H9 (cell line): ENCODE measurements around the gene DLX1. TPM values are rescaled to one million over a fixed set of nuclear protein-coding genes. Genes with fewer than 3 reads are reported as not detected.

ENCODE experiments used
- DNase-seq: peaks from one replicate; pipeline ENCODE4 v3.0.0-alpha.2; 2017
- H2AFZ ChIP-seq: one replicate; pipeline ENCODE4 v1.6.1; 2013; ENCODE audit warnings: mild to moderate bottlenecking, low read length, control low read depth, moderate library complexity
- H2AK5ac ChIP-seq: 2 replicates; pipeline ENCODE4 v1.6.1; 2013; ENCODE audit warnings: low read length, control low read depth, mixed read lengths; ENCODE audit not compliant: insufficient read length
- H2BK120ac ChIP-seq: one replicate; pipeline ENCODE4 v1.6.1; 2013; ENCODE audit warnings: low read depth, mild to moderate bottlenecking, low read length, control low read depth, inconsistent platforms; ENCODE audit not compliant: poor library complexity, severe bottlenecking
- H2BK12ac ChIP-seq: 2 replicates; pipeline ENCODE4 v1.6.1; 2013; ENCODE audit warnings: low read length, control low read depth, mixed read lengths, low read depth; ENCODE audit not compliant: insufficient read length
- H2BK15ac ChIP-seq: 2 replicates; pipeline ENCODE4 v1.6.1; 2013; ENCODE audit warnings: low read depth, low read length, control low read depth
- H2BK20ac ChIP-seq: one replicate; pipeline ENCODE4 v1.6.1; 2013; ENCODE audit warnings: low read depth, mild to moderate bottlenecking, low read length, control low read depth, inconsistent platforms; ENCODE audit not compliant: poor library complexity, severe bottlenecking
- H2BK5ac ChIP-seq: 2 replicates; pipeline ENCODE4 v1.6.1; 2013; ENCODE audit warnings: low read length, control low read depth, mixed read lengths; ENCODE audit not compliant: insufficient read length
- H3K14ac ChIP-seq: 2 replicates; pipeline ENCODE4 v1.6.1; 2013; ENCODE audit warnings: low read length, control low read depth; ENCODE audit not compliant: insufficient read depth
- H3K18ac ChIP-seq: 2 replicates; pipeline ENCODE4 v1.6.1; 2013; ENCODE audit warnings: low read depth, mild to moderate bottlenecking, mixed read lengths, low read length, control low read depth; ENCODE audit not compliant: insufficient read length
- H3K23ac ChIP-seq: 2 replicates; pipeline ENCODE4 v1.6.1; 2013; ENCODE audit warnings: low read length, control low read depth, mixed read lengths, low read depth; ENCODE audit not compliant: insufficient read length
- H3K23me2 ChIP-seq: 2 replicates; pipeline ENCODE4 v1.6.1; 2013; ENCODE audit warnings: low read depth, mild to moderate bottlenecking, mixed read lengths, low read length, control low read depth; ENCODE audit not compliant: insufficient read length, poor library complexity, severe bottlenecking
- H3K27ac ChIP-seq: 2 replicates; pipeline ENCODE4 v1.5.1; 2013; ENCODE audit warnings: low read length, control low read depth, mixed read lengths, low read depth; ENCODE audit not compliant: insufficient read length
- H3K27me3 ChIP-seq: 2 replicates; pipeline ENCODE4 v1.6.1; 2013; ENCODE audit warnings: low read length, control low read depth, inconsistent platforms; ENCODE audit not compliant: insufficient read depth
- H3K4ac ChIP-seq: 2 replicates; pipeline ENCODE4 v1.6.1; 2013; ENCODE audit warnings: low read depth, mild to moderate bottlenecking, control low read depth, inconsistent platforms, low read length, moderate library complexity
- H3K4me1 ChIP-seq: 2 replicates; pipeline ENCODE4 v1.6.1; 2013; ENCODE audit warnings: low read length, control low read depth, inconsistent platforms; ENCODE audit not compliant: insufficient read depth
- H3K4me2 ChIP-seq: 2 replicates; pipeline ENCODE4 v1.6.1; 2013; ENCODE audit warnings: low read length, control low read depth, mixed read lengths; ENCODE audit not compliant: insufficient read length, insufficient read depth
- H3K56ac ChIP-seq: 2 replicates; pipeline ENCODE4 v1.6.1; 2013; ENCODE audit warnings: low read depth, mild to moderate bottlenecking, mixed read lengths, low read length, control low read depth; ENCODE audit not compliant: insufficient read length
- H3K79me1 ChIP-seq: 2 replicates; pipeline ENCODE4 v1.6.1; 2013; ENCODE audit warnings: low read depth, mild to moderate bottlenecking, moderate library complexity, low read length, control low read depth, inconsistent platforms; ENCODE audit not compliant: insufficient read depth, poor library complexity, severe bottlenecking
- H3K79me2 ChIP-seq: 2 replicates; pipeline ENCODE4 v1.6.1; 2013; ENCODE audit warnings: low read length, control low read depth, inconsistent platforms; ENCODE audit not compliant: insufficient read depth
- H3K9ac ChIP-seq: 2 replicates; pipeline ENCODE4 v1.6.1; 2013; ENCODE audit warnings: low read length, control low read depth, mixed read lengths; ENCODE audit not compliant: insufficient read length; ENCODE audit errors: extremely low read depth
- H3K9me3 ChIP-seq: one replicate; pipeline ENCODE4 v1.6.1; 2013; ENCODE audit warnings: low read depth, low read length, inconsistent platforms; ENCODE audit not compliant: control insufficient read depth
- H3T11ph ChIP-seq: one replicate; pipeline ENCODE4 v1.6.1; 2013; ENCODE audit warnings: mild to moderate bottlenecking, low read length, control low read depth, inconsistent platforms
- H4K20me1 ChIP-seq: one replicate; pipeline ENCODE4 v1.6.1; 2013; ENCODE audit not compliant: control insufficient read depth, insufficient read length, insufficient read depth
- H4K5ac ChIP-seq: 2 replicates; pipeline ENCODE4 v1.6.1; 2013; ENCODE audit warnings: low read depth, mild to moderate bottlenecking, mixed read lengths, low read length, control low read depth; ENCODE audit not compliant: insufficient read length
- H4K8ac ChIP-seq: replicated peaks from 2 replicates; pipeline ENCODE4 v1.6.1; 2013; ENCODE audit warnings: low read length, control low read depth, mixed read lengths, low read depth; ENCODE audit not compliant: insufficient read length
- H4K91ac ChIP-seq: 2 replicates; pipeline ENCODE4 v1.6.1; 2013; ENCODE audit warnings: low read depth, mild to moderate bottlenecking, moderate library complexity, mixed read lengths, low read length, control low read depth; ENCODE audit not compliant: insufficient read length
- H3K27ac Mint-ChIP-seq, 3 experiments: 2 replicates in 2 of 3; 3 replicates in 1 of 3; pipeline ENCODE4 v1.8.0; 2020 to 2021; ENCODE audit warnings: mixed read lengths in 3 of 3, mild to moderate bottlenecking in 1 of 3, moderate library complexity in 1 of 3
- H3K27me3 Mint-ChIP-seq: 2 replicates; pipeline ENCODE4 v1.8.0; 2021; ENCODE audit warnings: low read depth, mild to moderate bottlenecking, moderate library complexity, mixed read lengths
- H3K36me3 Mint-ChIP-seq, 3 experiments: 2 replicates in 2 of 3; 3 replicates in 1 of 3; pipeline ENCODE4 v1.8.0; 2020 to 2021; ENCODE audit warnings: low read depth in 3 of 3, mixed read lengths in 3 of 3; ENCODE audit not compliant: insufficient read depth in 1 of 3
- H3K4me1 Mint-ChIP-seq, 2 experiments: 2 replicates each; pipeline ENCODE4 v1.8.0; 2020; ENCODE audit warnings: mixed read lengths in 2 of 2
- H3K4me3 Mint-ChIP-seq, 2 experiments: 2 replicates in 1 of 2; 3 replicates in 1 of 2; pipeline ENCODE4 v1.8.0; 2020 to 2021; ENCODE audit warnings: mild to moderate bottlenecking in 2 of 2, mixed read lengths in 2 of 2, moderate library complexity in 1 of 2
- H3K9me3 Mint-ChIP-seq, 2 experiments: 2 replicates in 1 of 2; 3 replicates in 1 of 2; pipeline ENCODE4 v1.8.0; 2020; ENCODE audit warnings: mild to moderate bottlenecking in 2 of 2, mixed read lengths in 2 of 2, moderate library complexity in 1 of 2
- CTCF ChIP-seq: fragments of 200-600 bp; sonication (generic); conservative IDR thresholded peaks from 3 replicates; pipeline ENCODE4 v1.8.0; 2021; ENCODE audit warnings: antibody characterized with exemption, mild to moderate bottlenecking
- WGBS: extraction: QIAGEN DNeasy Blood & Tissue Kit; methylation state at CpG from one replicate; pipeline ENCODE4 v1.1.7; 2013; ENCODE audit warnings: missing lambda C conversion rate, low lambda C conversion rate, mixed read lengths; ENCODE audit not compliant: insufficient read length; ENCODE audit errors: extremely low coverage; 5-methylcytosine and 5-hydroxymethylcytosine counted together
- total RNA-seq: library from RNA; stranded (reverse); gene quantifications from 2 replicates; pipeline ENCODE4 v1.2.1, GENCODE V29; 2021

The DLX1 gene
- total RNA-seq, 1 experiment from 2014 or later = not detected

- H3K4ac ChIP-seq = no peak overlapping the region
- no peaks in the 10 kb centered on the region for H3K79me2 ChIP-seq
- H4K8ac ChIP-seq = no peak overlapping the region
- no peak overlapping the region for H2BK12ac ChIP-seq
- H3K79me1 ChIP-seq = no peaks in the 10 kb centered on the region
- Mint-ChIP-seq H3K27ac (no peak overlapping the region), H3K9me3 (peaks cover 4 to 6% of the 10 kb centered on the region in 2 experiments; a peak in 3 of 5 replicates), H3K4me1 (peaks cover 36 to 55% of the 10 kb centered on the region in 2 experiments), H3K36me3 (peaks cover 0 to 2% (median 1%) of the 10 kb centered on the region in 3 experiments; a peak in 3 of 7 replicates), H3K4me3 (peak overlapping the region in 1 of 2 experiments; percentile 76; a peak in 3 of 5 replicates), H3K27me3 (peaks cover 100% of the 10 kb centered on the region)
- H2BK120ac ChIP-seq = no peak overlapping the region
- peak overlapping the region; percentile 89 for H3K4me2 ChIP-seq
- H3K18ac ChIP-seq = no peak overlapping the region
- H4K20me1 ChIP-seq = no peaks in the 10 kb centered on the region
- no peaks in the 10 kb centered on the region for H3K4me1 ChIP-seq
- TF ChIP-seq CTCF = no peak
- H4K91ac ChIP-seq = no peak overlapping the region
- peaks cover 34% of the 10 kb centered on the region for H3K23me2 ChIP-seq
- no peak overlapping the region for H3K23ac ChIP-seq
- WGBS = no CpG with 5 or more reads among the region's 9 CpGs
- H2BK5ac ChIP-seq = no peak overlapping the region
- no peak overlapping the region for H3T11ph ChIP-seq
- no peak overlapping the region for H3K27ac ChIP-seq
- H2AFZ ChIP-seq = no peak overlapping the region
- H3K9me3 ChIP-seq = no peaks in the 10 kb centered on the region
- H3K9ac ChIP-seq = no peak overlapping the region
- H2BK15ac ChIP-seq = no peak overlapping the region
- H4K5ac ChIP-seq = no peak overlapping the region
- no peak overlapping the region for H2AK5ac ChIP-seq
- H3K56ac ChIP-seq = no peak overlapping the region
- H3K27me3 ChIP-seq = peaks cover 86% of the 10 kb centered on the region
- H3K14ac ChIP-seq = no peak overlapping the region
- no peak for DNase-seq
- H2BK20ac ChIP-seq = no peak overlapping the region
Observed at GRCh38 chr2:172097557-172098131, 12.3 kb downstream of the DLX1 start.
